WTC11 (cell line): ENCODE measurements around the gene OSTN. TPM values are rescaled to one million over a fixed set of nuclear protein-coding genes. Genes with fewer than 3 reads are reported as not detected.

Experiments used
- ATAC-seq: fragments of 200-7000 bp; cut with Tn5 transposase; 2 replicates; pipeline ENCODE4 v1.10.0; 2021; ENCODE audit warnings: mild to moderate bottlenecking, moderate library complexity
- CTCF ChIA-PET: fragments of 300-600 bp; sonication (Branson Sonifier 250); formaldehyde crosslinking; loops from one replicate; lab custom pipeline; 2021; ENCODE audit warnings: antibody characterized with exemption; lab: Charles Lee
- POLR2A ChIA-PET: fragments of 350-600 bp; sonication (Branson Sonifier 250); formaldehyde crosslinking; loops from one replicate; lab custom pipeline; 2021; ENCODE audit warnings: antibody characterized with exemption; lab: Charles Lee
- DNase-seq: peaks from one replicate; pipeline ENCODE4 v3.0.0; 2021; ENCODE audit warnings: low spot score
- H3K27ac Mint-ChIP-seq: 2 replicates; pipeline ENCODE4 v1.8.0; 2021; ENCODE audit warnings: mixed read lengths
- H3K27me3 Mint-ChIP-seq: 2 replicates; pipeline ENCODE4 v1.8.0; 2021; ENCODE audit warnings: low read depth, mild to moderate bottlenecking, moderate library complexity, mixed read lengths
- H3K36me3 Mint-ChIP-seq: 2 replicates; pipeline ENCODE4 v1.8.0; 2021; ENCODE audit warnings: mixed read lengths
- H3K4me1 Mint-ChIP-seq: 2 replicates; pipeline ENCODE4 v1.8.0; 2022; ENCODE audit warnings: mixed read lengths
- H3K4me3 Mint-ChIP-seq: 2 replicates; pipeline ENCODE4 v1.8.0; 2021; ENCODE audit warnings: mild to moderate bottlenecking, moderate library complexity, mixed read lengths
- H3K9me3 Mint-ChIP-seq: 2 replicates; pipeline ENCODE4 v1.8.0; 2021; ENCODE audit warnings: mixed read lengths
- CBFB ChIP-seq: sonication (generic); formaldehyde crosslinking; IDR thresholded peaks from 2 replicates; pipeline ENCODE4 v1.8.1; 2022; ENCODE audit warnings: mild to moderate bottlenecking, low read depth, missing genetic modification reagents
- ELF4 ChIP-seq: sonication (generic); formaldehyde crosslinking; IDR thresholded peaks from 2 replicates; pipeline ENCODE4 v1.8.1; 2022; ENCODE audit warnings: low read depth, mild to moderate bottlenecking, moderate library complexity, missing genetic modification reagents
- IRF2 ChIP-seq: sonication (generic); formaldehyde crosslinking; IDR thresholded peaks from 2 replicates; pipeline ENCODE4 v1.8.0; 2022; ENCODE audit warnings: low read depth, missing genetic modification reagents, borderline replicate concordance
- NFATC4 ChIP-seq: fragments of 250-450 bp; sonication (Bioruptor Pico); IDR thresholded peaks from 2 replicates; pipeline ENCODE4 v1.9.0; 2021; ENCODE audit warnings: mild to moderate bottlenecking
- NFYB ChIP-seq: sonication (generic); formaldehyde crosslinking; conservative IDR thresholded peaks from 2 replicates; pipeline ENCODE4 v1.8.0; 2022; ENCODE audit warnings: low read depth, missing genetic modification reagents
- NR2C2 ChIP-seq: sonication (generic); formaldehyde crosslinking; IDR thresholded peaks from 2 replicates; pipeline ENCODE4 v1.8.0; 2022; ENCODE audit warnings: mild to moderate bottlenecking, missing genetic modification reagents
- RELA ChIP-seq: sonication (generic); formaldehyde crosslinking; IDR thresholded peaks from 2 replicates; pipeline ENCODE4 v1.8.1; 2022; ENCODE audit warnings: missing genetic modification reagents, mild to moderate bottlenecking, borderline replicate concordance
- SOX15 ChIP-seq: fragments of 250-450 bp; sonication (Bioruptor Pico); IDR thresholded peaks from 2 replicates; pipeline ENCODE4 v1.9.0; 2021; ENCODE audit warnings: mild to moderate bottlenecking
- STAT6 ChIP-seq: sonication (generic); formaldehyde crosslinking; conservative IDR thresholded peaks from 2 replicates; pipeline ENCODE4 v1.8.1; 2023; ENCODE audit warnings: mild to moderate bottlenecking, low read depth, missing genetic modification reagents, moderate library complexity
- ZNF232 ChIP-seq: sonication (generic); formaldehyde crosslinking; IDR thresholded peaks from 2 replicates; pipeline ENCODE4 v1.8.0; 2022; ENCODE audit warnings: mild to moderate bottlenecking, missing genetic modification reagents
- ZNF416 ChIP-seq: fragments of 250-450 bp; sonication (Bioruptor Pico); IDR thresholded peaks from 2 replicates; pipeline ENCODE4 v1.9.0; 2021; ENCODE audit warnings: mild to moderate bottlenecking, inconsistent platforms
- ZNF671 ChIP-seq: fragments of 250-450 bp; sonication (Bioruptor Pico); IDR thresholded peaks from 2 replicates; pipeline ENCODE4 v1.8.0; 2021; ENCODE audit warnings: mild to moderate bottlenecking
- total RNA-seq: library from RNA; stranded (reverse); gene quantifications from 3 replicates; pipeline ENCODE4 v1.2.3, GENCODE V29; 2021
- TF ChIP-seq, protein P1 (sequence below): sonication (generic); formaldehyde crosslinking; IDR thresholded peaks from 2 replicates; pipeline ENCODE4 v1.8.1; 2023; ENCODE audit warnings: mild to moderate bottlenecking, missing genetic modification reagents
- TF ChIP-seq, protein P2 (sequence below): sonication (generic); formaldehyde crosslinking; IDR thresholded peaks from 2 replicates; pipeline ENCODE4 v1.8.1; 2023; ENCODE audit warnings: mild to moderate bottlenecking, moderate library complexity, missing genetic modification reagents
- TF ChIP-seq, protein P3 (sequence below): sonication (generic); formaldehyde crosslinking; IDR thresholded peaks from 2 replicates; pipeline ENCODE4 v1.8.0; 2022; ENCODE audit warnings: mild to moderate bottlenecking, missing genetic modification reagents
- TF ChIP-seq, protein P4 (sequence below): sonication (generic); formaldehyde crosslinking; IDR thresholded peaks from 2 replicates; pipeline ENCODE4 v1.8.0; 2022; ENCODE audit warnings: mild to moderate bottlenecking, missing genetic modification reagents
- TF ChIP-seq, protein P5 (sequence below): fragments of 250-450 bp; sonication (Bioruptor Pico); IDR thresholded peaks from 2 replicates; pipeline ENCODE4 v2.1.2; 2022; ENCODE audit warnings: mild to moderate bottlenecking, moderate library complexity
- TF ChIP-seq, protein P6 (sequence below): fragments of 250-450 bp; sonication (Bioruptor Pico); conservative IDR thresholded peaks from 2 replicates; pipeline ENCODE4 v1.9.0; 2021; ENCODE audit warnings: mild to moderate bottlenecking

The OSTN gene
- total RNA-seq, 1 experiment from 2014 or later: not detected

DNA sequence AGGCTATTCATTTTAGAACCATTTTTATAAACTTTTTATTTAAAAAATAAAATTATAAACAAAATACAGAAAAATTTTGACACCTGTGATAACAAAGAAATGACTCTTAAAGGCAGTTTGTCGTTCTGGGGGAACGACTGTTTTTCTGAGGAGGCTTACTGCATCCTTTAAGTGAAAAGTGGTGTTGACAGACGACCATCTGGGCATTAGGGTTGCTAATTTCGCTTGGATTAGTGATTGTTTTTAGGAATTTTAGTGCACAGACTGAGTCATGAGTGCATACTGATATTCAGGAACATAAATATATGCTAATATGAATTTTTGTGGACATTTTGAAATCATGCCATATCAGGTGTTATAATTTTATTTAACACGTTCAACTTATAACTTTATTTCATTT, 28.5 kb downstream of the OSTN start:
- TF ChIP-seq ZNF416 (no peak), NFATC4 (no peak), NFYB (CRISPR knock-in tag) (no peak), ELF4 (CRISPR knock-in tag) (no peak), NR2C2 (CRISPR knock-in tag) (no peak), ZNF232 (CRISPR knock-in tag) (no peak), STAT6 (no peak), SOX15 (no peak), IRF2 (CRISPR knock-in tag) (no peak), RELA (CRISPR knock-in tag) (no peak), CBFB (CRISPR knock-in tag) (no peak), ZNF671 (CRISPR knock-in tag) (no peak)
- TF ChIP-seq, protein P1, sequence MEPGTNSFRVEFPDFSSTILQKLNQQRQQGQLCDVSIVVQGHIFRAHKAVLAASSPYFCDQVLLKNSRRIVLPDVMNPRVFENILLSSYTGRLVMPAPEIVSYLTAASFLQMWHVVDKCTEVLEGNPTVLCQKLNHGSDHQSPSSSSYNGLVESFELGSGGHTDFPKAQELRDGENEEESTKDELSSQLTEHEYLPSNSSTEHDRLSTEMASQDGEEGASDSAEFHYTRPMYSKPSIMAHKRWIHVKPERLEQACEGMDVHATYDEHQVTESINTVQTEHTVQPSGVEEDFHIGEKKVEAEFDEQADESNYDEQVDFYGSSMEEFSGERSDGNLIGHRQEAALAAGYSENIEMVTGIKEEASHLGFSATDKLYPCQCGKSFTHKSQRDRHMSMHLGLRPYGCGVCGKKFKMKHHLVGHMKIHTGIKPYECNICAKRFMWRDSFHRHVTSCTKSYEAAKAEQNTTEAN: no peak
- TF ChIP-seq, protein P2, sequence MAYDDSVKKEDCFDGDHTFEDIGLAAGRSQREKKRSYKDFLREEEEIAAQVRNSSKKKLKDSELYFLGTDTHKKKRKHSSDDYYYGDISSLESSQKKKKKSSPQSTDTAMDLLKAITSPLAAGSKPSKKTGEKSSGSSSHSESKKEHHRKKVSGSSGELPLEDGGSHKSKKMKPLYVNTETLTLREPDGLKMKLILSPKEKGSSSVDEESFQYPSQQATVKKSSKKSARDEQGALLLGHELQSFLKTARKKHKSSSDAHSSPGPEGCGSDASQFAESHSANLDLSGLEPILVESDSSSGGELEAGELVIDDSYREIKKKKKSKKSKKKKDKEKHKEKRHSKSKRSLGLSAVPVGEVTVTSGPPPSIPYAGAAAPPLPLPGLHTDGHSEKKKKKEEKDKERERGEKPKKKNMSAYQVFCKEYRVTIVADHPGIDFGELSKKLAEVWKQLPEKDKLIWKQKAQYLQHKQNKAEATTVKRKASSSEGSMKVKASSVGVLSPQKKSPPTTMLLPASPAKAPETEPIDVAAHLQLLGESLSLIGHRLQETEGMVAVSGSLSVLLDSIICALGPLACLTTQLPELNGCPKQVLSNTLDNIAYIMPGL (CRISPR knock-in tag): no peak
- TF ChIP-seq, protein P3, sequence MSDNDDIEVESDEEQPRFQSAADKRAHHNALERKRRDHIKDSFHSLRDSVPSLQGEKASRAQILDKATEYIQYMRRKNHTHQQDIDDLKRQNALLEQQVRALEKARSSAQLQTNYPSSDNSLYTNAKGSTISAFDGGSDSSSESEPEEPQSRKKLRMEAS: no peak
- TF ChIP-seq, protein P4, sequence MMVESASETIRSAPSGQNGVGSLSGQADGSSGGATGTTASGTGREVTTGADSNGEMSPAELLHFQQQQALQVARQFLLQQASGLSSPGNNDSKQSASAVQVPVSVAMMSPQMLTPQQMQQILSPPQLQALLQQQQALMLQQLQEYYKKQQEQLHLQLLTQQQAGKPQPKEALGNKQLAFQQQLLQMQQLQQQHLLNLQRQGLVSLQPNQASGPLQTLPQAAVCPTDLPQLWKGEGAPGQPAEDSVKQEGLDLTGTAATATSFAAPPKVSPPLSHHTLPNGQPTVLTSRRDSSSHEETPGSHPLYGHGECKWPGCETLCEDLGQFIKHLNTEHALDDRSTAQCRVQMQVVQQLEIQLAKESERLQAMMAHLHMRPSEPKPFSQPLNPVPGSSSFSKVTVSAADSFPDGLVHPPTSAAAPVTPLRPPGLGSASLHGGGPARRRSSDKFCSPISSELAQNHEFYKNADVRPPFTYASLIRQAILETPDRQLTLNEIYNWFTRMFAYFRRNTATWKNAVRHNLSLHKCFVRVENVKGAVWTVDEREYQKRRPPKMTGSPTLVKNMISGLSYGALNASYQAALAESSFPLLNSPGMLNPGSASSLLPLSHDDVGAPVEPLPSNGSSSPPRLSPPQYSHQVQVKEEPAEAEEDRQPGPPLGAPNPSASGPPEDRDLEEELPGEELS (CRISPR knock-in tag): no peak
- TF ChIP-seq, protein P5, sequence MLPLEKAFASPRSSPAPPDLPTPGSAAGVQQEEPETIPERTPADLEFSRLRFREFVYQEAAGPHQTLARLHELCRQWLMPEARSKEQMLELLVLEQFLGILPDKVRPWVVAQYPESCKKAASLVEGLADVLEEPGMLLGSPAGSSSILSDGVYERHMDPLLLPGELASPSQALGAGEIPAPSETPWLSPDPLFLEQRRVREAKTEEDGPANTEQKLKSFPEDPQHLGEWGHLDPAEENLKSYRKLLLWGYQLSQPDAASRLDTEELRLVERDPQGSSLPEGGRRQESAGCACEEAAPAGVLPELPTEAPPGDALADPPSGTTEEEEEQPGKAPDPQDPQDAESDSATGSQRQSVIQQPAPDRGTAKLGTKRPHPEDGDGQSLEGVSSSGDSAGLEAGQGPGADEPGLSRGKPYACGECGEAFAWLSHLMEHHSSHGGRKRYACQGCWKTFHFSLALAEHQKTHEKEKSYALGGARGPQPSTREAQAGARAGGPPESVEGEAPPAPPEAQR (CRISPR knock-in tag): no peak
- TF ChIP-seq, protein P6, sequence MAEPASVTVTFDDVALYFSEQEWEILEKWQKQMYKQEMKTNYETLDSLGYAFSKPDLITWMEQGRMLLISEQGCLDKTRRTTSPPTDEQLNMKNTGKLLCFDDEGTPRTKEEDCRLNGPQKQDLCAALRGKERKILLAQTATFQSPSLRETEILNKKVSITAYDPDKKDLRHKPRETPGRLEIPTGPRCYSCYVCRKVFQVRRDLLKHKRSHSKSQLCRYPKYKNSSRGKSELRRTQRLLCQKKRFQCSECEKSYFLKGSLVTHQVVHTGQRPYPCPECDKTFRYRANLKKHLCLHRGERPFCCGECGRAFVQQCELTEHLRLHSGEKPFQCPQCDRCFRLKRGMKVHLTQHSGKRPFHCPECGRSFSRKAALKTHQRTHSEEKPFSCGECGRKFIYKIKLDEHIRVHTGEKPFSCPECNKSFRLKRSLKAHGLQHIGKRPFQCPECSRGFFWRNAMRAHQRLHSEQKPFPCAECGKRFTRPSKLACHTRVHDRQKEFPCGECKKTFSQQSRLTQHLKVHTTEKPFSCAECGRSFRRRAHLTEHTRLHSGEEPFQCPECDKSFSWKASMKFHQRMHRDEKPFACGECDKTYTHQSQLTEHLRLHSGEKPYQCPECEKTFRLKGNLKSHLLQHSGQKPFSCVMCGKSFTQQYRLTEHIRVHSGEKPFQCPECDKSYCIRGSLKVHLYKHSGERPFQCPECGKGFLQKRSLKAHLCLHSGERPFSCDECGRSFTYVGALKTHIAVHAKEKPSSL (CRISPR knock-in tag): no peak
- Mint-ChIP-seq H3K4me3 (no peak overlapping the region), H3K4me1 (peaks cover 3% of the 10 kb centered on the region; the same call in 1 of the 2 replicates), H3K9me3 (peaks cover 3% of the 10 kb centered on the region; the same call in 1 of the 2 replicates), H3K27me3 (no peaks in the 10 kb centered on the region), H3K27ac (no peak overlapping the region), H3K36me3 (no peaks in the 10 kb centered on the region)
- DNase-seq (no peak), ATAC-seq (no peak)
- CTCF ChIA-PET: no interaction called here
- POLR2A ChIA-PET: no interaction called here
